Fibroblast of lung (primary cell): Measurements from ENCODE around the gene SLC22A7.

ENCODE experiments used
- EZH2 ChIP-seq: IDR thresholded peaks from 2 replicates; pipeline ENCODE4 v1.5.1; 2012; ENCODE audit warnings: low read length, control low read depth, mild to moderate bottlenecking; ENCODE audit errors: missing control alignments
- TF ChIP-seq, protein P1 (sequence below), 2 donors: IDR thresholded peaks in 1 of 2; conservative IDR thresholded peaks in 1 of 2; 1 replicate in 1 of 2; 2 replicates in 1 of 2; pipeline ENCODE4 v1.5.1; 2011 to 2012; ENCODE audit warnings: low read length in 2 of 2, control low read depth in 1 of 2, inconsistent platforms in 1 of 2, low read depth in 1 of 2, mild to moderate bottlenecking in 1 of 2

DNA sequence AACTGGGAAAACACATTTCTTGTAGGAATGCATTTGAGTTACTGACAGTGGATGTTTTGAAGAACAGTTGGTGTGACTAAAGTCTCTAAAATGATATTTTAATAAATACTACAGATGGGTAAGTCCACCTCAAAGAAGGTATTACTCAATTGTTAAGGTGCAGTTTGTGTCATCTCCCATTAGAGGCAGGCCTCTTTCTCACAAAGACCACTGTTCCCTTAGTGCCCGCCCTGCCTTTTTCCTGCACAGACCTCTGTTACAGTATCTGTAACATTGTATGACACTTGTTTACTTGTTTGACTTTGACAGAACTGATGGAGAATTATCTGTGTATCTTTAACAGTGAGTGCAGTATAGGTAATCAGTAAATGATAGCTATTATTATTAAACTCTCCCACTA is 15.8 kb downstream of the SLC22A7 start:
- TF ChIP-seq, protein P1, sequence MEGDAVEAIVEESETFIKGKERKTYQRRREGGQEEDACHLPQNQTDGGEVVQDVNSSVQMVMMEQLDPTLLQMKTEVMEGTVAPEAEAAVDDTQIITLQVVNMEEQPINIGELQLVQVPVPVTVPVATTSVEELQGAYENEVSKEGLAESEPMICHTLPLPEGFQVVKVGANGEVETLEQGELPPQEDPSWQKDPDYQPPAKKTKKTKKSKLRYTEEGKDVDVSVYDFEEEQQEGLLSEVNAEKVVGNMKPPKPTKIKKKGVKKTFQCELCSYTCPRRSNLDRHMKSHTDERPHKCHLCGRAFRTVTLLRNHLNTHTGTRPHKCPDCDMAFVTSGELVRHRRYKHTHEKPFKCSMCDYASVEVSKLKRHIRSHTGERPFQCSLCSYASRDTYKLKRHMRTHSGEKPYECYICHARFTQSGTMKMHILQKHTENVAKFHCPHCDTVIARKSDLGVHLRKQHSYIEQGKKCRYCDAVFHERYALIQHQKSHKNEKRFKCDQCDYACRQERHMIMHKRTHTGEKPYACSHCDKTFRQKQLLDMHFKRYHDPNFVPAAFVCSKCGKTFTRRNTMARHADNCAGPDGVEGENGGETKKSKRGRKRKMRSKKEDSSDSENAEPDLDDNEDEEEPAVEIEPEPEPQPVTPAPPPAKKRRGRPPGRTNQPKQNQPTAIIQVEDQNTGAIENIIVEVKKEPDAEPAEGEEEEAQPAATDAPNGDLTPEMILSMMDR (conservative IDR thresholded peaks at IDR 0.05 in 1 of 2, IDR thresholded peaks at IDR 0.05 in 1 of 2; ENCODE audit: low read depth in 1 of 2, low read length in 2 of 2): no peak
- no peak for TF ChIP-seq EZH2
